ENCODE measurements around the gene CCDC160.
"Not testable (repeated sequence)": the region's sequence is repeated elsewhere in the genome, so short reads cannot be mapped to it uniquely, and the experiment has no call there.

CCDC160 gene
- total RNA-seq, result 0 to 0.12 (median 0) reads per million in 9 experiments

DNA sequence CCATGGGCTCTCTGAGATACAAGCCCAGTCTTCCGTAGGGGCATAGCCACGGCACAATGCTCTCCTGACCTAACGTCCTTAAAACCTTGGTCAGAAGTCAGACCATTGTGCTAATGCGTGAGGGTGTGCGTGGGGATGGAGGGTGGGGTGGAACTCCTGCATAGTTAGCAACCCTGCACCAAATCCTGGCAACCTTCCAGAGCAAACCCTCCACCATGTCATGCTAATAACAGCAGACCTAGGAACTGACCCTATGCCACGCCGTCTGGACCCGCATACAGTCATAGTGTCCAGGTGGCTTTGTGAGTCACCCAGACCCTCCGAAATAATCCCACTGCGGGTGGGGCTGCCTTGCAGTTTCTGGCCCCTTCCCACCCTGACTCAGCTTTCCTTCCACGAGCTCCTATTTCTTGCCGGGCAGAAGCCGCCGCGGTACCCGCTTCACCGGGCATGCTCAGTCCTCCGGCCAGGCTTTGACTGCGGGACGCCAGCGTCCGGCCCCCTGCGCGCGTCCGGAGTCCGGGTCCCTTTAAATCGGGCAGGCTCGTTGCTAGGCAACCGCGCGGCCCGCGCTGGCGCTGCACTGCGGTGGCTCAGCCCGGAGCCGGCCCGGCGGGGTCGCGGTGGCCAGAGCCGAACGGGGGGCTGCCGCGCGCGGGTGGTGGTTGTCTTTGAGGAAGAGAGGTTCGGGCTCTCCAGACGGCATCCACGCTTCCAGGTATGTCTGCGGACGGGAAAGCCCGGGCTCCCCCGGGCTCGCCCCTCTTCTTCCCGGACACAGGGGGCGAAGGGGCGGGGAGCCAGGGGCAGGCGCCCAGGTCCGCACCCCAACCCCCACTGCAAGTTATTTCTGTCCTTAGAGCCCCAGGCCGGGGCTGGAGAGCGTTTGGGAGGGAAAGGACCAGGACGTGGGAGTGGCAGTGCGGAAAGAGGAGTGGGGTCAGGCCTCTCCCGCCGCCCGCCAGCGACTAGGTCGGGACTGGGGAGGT, at the start of gene CCDC160:
Gene CCDC160, plus strand, starts transcription at position 557 of the 989 bp plus-strand sequence. CDS start 7,619 bp downstream, outside the sequence.
- no peak for ATAC-seq (replicated peaks)

DNA sequence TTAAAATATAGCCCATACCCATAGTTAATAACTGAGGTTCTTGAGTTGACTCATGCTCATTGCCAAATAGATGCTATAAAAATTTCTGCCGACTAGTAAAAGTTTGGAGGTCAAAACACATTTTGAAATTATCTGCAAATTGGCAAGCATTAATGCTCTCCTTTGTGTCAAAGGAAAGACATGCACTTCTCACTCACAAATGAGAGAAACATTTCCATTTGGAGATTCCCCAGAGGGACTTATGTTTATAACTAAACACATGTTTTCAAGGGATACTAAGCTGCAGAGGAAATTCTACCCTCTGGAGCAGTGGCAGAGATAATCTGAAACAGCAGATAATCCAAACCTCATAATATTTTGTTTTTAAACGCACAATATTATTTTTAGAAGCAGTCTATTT, 45.7 kb upstream of the CCDC160 start:
- Mint-ChIP-seq H3K9me3 (no peaks in the 10 kb centered on the region), H3K27ac (no peak overlapping the region), H3K4me3 (no peak overlapping the region), H3K4me1 (ENCODE audit: low read depth in 2 of 2) (peaks cover 10 to 15% of the 10 kb centered on the region in 2 donors), H3K27me3 (no peaks in the 10 kb centered on the region), H3K36me3 (ENCODE audit: insufficient read depth) (no peaks in the 10 kb centered on the region)
- ATAC-seq (replicated peaks) (no peak), DNase-seq (no peak)

More for the DNA sequence above, at the start of gene CCDC160:
- peak within 1 kb of the TSS in 1 of 2 donors; percentile 27 for H3K4me3 Mint-ChIP-seq
- no peaks in the 10 kb centered on the region for H3K27me3 Mint-ChIP-seq
- H3K9me3 Mint-ChIP-seq, result no peaks in the 10 kb centered on the region
- no peak for DNase-seq
- H3K27ac Mint-ChIP-seq, result no peak within 1 kb of the TSS
- H3K36me3 Mint-ChIP-seq (ENCODE audit: insufficient read depth), result no peaks in the 10 kb centered on the region
- no peaks in the 10 kb centered on the region for H3K4me1 Mint-ChIP-seq (ENCODE audit: low read depth in 2 of 2)

DNA sequence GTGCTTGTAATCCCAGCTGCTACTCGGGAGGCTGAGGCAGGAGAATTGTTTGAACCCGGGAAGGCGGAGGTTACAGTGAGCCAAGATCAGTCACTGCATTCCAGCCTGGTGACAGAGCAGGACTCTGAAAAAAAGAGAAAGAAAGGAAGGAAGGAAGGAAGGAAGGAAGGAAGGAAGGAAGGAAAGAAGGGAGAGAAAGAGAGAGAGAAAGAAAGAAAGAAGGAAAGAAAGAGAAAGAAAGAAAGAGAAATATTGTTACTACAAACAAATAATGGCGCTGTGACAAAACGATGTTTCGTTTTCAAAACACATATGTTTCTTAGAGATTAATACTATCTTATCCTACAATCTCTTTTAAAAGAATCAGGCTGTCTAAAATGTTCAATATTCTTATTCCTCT, 42.1 kb upstream of the CCDC160 start:
- DNase-seq (no peak), ATAC-seq (replicated peaks) (no peak)
- H3K4me3 Mint-ChIP-seq, result no peak overlapping the region
- no peaks in the 10 kb centered on the region for H3K27me3 Mint-ChIP-seq
- no peaks in the 10 kb centered on the region for H3K36me3 Mint-ChIP-seq (ENCODE audit: insufficient read depth)
- no peaks in the 10 kb centered on the region for H3K9me3 Mint-ChIP-seq
- no peak overlapping the region for H3K27ac Mint-ChIP-seq
- peaks cover 4 to 6% of the 10 kb centered on the region in 2 donors for H3K4me1 Mint-ChIP-seq (ENCODE audit: low read depth in 2 of 2)

DNA sequence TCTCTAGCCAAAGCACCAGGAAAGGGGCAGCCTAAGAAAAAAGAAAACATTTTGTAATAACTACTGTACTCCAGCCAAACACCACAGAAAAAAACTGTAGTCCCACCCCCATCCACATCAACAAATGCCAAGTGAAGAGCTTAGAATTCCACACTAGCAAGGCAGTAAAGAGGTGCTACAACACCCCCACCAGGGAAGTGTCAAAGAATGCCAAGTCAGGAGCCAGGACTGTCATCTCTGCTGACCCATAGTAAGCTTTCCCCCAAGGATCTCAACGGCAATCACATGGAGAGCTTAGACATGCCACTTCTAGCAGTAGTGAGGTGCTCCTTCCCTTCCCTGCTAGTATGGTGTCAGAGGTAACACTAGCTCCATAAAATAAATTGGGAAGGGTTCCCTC, 34.4 kb upstream of the CCDC160 start:
- DNase-seq, result no peak
- Mint-ChIP-seq H3K4me3 (no peak overlapping the region), H3K9me3 (no peaks in the 10 kb centered on the region), H3K27me3 (no peaks in the 10 kb centered on the region), H3K36me3 (ENCODE audit: insufficient read depth) (no peaks in the 10 kb centered on the region), H3K27ac (no peak overlapping the region), H3K4me1 (ENCODE audit: low read depth in 2 of 2) (no peaks in the 10 kb centered on the region)
- no peak for ATAC-seq (replicated peaks)

DNA sequence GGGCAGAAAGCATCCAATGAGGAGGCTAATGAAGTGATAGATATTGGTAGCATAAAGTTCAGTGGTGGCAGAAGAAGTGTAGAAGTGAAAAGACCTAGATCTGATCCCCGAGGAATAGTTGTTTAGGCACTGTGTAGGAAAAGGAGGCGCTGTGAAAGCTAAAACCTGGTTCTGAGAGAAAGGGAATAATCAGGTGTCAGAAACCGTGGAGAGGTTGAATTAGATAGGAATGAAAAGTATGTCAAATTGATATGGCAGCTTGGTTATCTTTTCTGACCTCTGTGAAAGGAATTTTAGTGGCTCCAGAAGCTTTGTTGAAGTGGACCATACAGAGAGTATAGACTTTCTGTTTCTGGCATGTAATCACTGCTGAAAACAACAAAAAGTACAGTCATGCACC, 30.8 kb upstream of the CCDC160 start:
- Mint-ChIP-seq H3K4me3 (no peak overlapping the region), H3K9me3 (no peaks in the 10 kb centered on the region), H3K27me3 (no peaks in the 10 kb centered on the region), H3K36me3 (ENCODE audit: insufficient read depth) (no peaks in the 10 kb centered on the region), H3K27ac (no peak overlapping the region), H3K4me1 (ENCODE audit: low read depth in 2 of 2) (no peaks in the 10 kb centered on the region)
- ATAC-seq (replicated peaks) (no peak), DNase-seq (no peak)

DNA sequence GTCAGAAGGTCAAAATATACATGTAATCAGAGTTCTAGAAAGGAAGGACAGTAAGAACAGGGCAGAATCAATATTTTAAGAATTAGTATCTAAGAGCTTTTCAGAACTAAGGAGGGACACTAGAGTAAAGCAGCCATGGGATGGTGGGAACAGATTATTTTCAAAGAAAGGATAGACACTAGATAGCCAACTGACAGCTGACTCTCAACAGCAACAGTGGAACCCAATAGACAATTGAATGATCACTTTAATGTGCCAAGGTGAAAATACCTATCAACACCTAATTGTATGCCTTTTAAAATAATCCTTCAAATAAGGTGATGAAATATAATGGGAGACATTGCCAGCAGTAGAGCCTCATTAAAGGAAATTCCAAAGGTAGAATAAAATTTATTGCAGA, 26.5 kb upstream of the CCDC160 start:
- ATAC-seq (replicated peaks) (no peak), DNase-seq (no peak)
- Mint-ChIP-seq H3K4me3 (no peak overlapping the region), H3K36me3 (ENCODE audit: insufficient read depth) (no peaks in the 10 kb centered on the region), H3K27me3 (no peaks in the 10 kb centered on the region), H3K4me1 (ENCODE audit: low read depth in 2 of 2) (no peaks in the 10 kb centered on the region), H3K27ac (no peak overlapping the region), H3K9me3 (no peaks in the 10 kb centered on the region)

DNA sequence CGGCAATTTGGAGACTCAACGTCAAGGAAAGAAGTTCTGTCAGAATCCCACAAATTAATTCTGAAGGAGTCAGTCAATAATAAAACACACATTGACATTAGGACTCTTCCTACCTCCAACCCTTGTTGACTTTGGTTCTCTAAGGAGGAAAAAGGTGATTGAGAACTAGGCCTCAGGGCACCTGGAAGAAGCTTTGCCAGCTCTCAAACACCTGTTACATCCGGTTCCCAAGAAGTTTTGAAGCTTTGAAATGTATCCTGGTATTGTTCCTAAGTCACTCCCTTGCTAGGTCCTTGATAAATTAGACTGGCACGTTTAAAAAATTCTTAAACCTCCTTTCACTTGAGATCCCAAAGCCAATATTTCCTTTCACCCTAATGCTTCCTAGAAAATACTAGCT, 1.7 kb upstream of the CCDC160 start:
- no peaks in the 10 kb centered on the region for H3K9me3 Mint-ChIP-seq

DNA sequence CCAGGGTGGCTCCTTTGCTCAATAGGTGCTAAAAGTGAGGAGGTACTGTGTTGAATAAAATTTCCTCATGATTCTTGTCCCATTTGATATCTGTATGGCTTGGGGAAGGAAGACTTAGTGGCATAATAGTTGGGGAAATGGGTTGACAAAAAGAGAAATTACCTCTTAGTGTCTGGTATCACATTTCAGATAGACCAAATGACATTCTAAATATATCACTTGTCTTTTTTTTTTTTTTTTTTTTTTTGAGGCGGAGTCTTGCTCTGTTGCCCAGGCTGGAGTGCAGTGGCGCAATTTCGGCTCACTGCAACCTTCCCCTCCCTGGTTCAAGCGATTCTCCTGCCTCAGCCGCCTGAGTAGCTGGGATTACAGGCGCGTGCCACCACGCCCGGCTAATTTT, 1.2 kb downstream of the CCDC160 start:
- H3K27me3 Mint-ChIP-seq; H3K9me3 Mint-ChIP-seq; H3K4me3 Mint-ChIP-seq; H3K36me3 Mint-ChIP-seq (ENCODE audit: insufficient read depth); ATAC-seq (replicated peaks); DNase-seq; H3K27ac Mint-ChIP-seq; H3K4me1 Mint-ChIP-seq (ENCODE audit: low read depth in 2 of 2): not testable (repeated sequence)

More for the DNA sequence above, 1.7 kb upstream of the CCDC160 start:
- Mint-ChIP-seq H3K27me3 (no peaks in the 10 kb centered on the region), H3K4me3 (no peak overlapping the region), H3K4me1 (ENCODE audit: low read depth in 2 of 2) (no peaks in the 10 kb centered on the region), H3K36me3 (ENCODE audit: insufficient read depth) (no peaks in the 10 kb centered on the region), H3K27ac (no peak overlapping the region)
- no peak for ATAC-seq (replicated peaks)
- no peak for DNase-seq

DNA sequence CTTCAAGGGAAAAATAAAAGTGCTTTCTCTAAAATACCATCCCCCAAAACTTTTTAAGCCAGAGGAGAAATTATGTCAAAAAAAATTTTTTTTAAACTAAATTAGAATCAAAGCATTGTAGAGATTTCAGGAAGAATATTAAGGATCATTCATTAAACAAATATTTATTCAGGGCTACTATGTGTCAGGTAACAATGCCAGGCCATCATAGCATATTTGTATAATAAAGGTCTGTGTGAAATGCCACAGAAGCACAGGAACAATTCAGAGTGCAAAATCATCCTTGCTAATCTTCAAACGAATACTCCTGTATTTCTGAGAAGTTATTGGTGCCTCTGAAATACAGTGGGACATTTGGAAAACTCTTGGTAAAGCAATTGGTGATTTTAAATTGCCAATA, 2.0 kb downstream of the CCDC160 start:
- no peaks in the 10 kb centered on the region for H3K9me3 Mint-ChIP-seq
- no peak overlapping the region for H3K27ac Mint-ChIP-seq
- no peaks in the 10 kb centered on the region for H3K4me1 Mint-ChIP-seq (ENCODE audit: low read depth in 2 of 2)
- ATAC-seq (replicated peaks), result no peak
- no peak overlapping the region for H3K4me3 Mint-ChIP-seq
- DNase-seq, result no peak
- H3K27me3 Mint-ChIP-seq, result no peaks in the 10 kb centered on the region
- no peaks in the 10 kb centered on the region for H3K36me3 Mint-ChIP-seq (ENCODE audit: insufficient read depth)

DNA sequence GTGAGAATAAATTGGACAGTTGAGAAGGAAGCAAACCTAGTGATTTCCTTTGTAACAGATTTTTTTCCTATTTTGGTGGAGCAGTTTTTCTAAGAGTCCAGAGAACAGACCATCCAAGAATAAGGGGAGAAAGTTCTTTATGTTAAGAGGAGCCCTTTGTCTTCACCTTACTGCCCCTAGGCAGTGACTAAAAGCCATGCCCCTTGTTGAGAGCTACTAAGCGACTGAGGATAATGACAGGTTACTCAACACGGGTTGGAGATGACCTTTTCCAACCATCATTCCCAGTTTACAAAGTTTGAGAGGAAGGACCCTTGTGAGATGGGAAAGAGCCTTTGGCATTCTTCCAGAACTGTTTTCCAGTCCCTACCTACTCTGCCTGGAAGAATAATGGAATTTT, 3.2 kb downstream of the CCDC160 start:
- Mint-ChIP-seq H3K36me3 (ENCODE audit: insufficient read depth) (peaks cover 1% of the 10 kb centered on the region), H3K4me3 (no peak overlapping the region), H3K4me1 (ENCODE audit: low read depth in 2 of 2) (no peaks in the 10 kb centered on the region), H3K9me3 (no peaks in the 10 kb centered on the region), H3K27me3 (peaks cover 0 to 2% of the 10 kb centered on the region in 2 donors), H3K27ac (no peak overlapping the region)
- ATAC-seq (replicated peaks), result no peak
- no peak for DNase-seq

DNA sequence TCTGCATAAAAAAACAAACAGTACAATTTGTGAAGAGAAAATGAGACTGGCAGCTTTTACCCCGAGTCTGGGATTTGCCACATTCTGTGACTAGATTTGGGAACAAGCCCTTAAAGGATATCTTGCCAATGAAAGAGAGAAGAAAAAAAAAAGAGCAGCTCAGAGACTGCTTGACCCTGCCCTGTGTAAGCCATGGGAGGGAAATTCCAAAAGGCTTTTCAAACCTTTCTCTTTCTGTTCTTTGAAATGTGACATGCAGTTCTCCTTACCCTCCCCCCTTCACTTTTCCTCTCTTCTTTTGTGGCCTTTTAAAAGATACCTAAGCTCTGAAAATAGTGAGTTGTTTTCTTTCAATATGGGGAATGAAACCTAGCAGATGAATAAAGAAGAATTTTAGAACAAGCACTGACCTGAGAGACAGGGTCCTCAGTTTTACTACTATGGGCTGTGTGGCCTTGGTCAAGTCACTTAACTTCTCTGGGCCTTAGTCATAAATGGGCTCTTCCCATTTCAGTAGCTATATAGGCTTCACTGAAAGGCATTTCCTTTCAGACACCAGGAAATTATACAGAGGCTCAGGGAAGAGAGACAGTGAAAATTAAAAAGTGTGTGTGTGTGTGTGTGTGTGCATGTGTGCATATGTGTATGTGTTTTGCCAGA, 5.1 kb downstream of the CCDC160 start:
- Mint-ChIP-seq H3K27ac (no peak overlapping the region), H3K9me3 (no peaks in the 10 kb centered on the region), H3K36me3 (ENCODE audit: insufficient read depth) (peaks cover 2% of the 10 kb centered on the region), H3K4me1 (ENCODE audit: low read depth in 2 of 2) (no peaks in the 10 kb centered on the region), H3K4me3 (no peak overlapping the region), H3K27me3 (peaks cover 0 to 6% of the 10 kb centered on the region in 2 donors)
- no peak for DNase-seq
- no peak for ATAC-seq (replicated peaks)

DNA sequence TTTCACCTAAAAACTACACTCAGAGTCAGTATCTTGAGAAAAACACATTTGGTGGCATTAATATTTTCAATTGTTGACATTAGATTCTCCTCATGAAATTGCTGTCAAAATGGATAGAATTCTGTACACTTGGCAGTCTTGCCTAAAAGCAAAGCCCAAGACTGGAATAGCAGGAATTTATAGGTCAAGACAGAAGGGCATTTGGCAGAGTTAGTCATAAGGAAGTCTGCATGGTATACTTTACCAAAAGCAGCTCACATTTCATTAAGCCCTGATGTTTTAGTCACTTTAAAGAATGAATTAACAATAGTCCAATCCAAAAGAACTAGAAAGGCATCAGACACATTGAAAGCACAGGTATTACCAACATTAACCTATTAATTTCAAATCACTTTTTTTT, 7.1 kb downstream of the CCDC160 start:
- DNase-seq, result no peak
- no peaks in the 10 kb centered on the region for H3K9me3 Mint-ChIP-seq
- no peaks in the 10 kb centered on the region for H3K4me1 Mint-ChIP-seq (ENCODE audit: low read depth in 2 of 2)

DNA sequence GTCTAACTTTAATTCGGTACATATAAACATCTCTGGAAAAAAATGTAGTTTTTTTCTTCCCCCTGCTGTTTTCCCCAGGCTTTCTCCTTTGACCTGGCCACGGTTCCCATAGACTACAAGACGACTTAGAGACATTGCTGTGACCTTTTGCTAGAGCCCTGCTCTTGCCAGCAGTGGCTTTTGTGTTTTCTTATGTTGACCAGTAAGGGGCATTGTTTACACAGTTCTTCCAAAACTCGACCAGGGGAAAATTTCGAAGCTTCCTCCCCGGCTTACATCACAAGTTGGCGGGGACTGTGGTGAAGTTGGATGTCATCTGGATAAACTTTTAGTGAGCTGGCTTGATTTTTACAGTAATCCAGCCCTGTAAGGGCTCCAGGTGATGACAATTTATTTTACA, 9.3 kb downstream of the CCDC160 start:
- Mint-ChIP-seq H3K4me3 (no peak overlapping the region), H3K27me3 (peaks cover 0 to 6% of the 10 kb centered on the region in 2 donors), H3K9me3 (no peaks in the 10 kb centered on the region), H3K4me1 (ENCODE audit: low read depth in 2 of 2) (no peaks in the 10 kb centered on the region), H3K36me3 (ENCODE audit: insufficient read depth) (peaks cover 2% of the 10 kb centered on the region), H3K27ac (no peak overlapping the region)
- ATAC-seq (replicated peaks) (no peak), DNase-seq (no peak)

More for the DNA sequence above, 7.1 kb downstream of the CCDC160 start:
- Mint-ChIP-seq H3K27ac (no peak overlapping the region), H3K27me3 (peaks cover 0 to 6% of the 10 kb centered on the region in 2 donors), H3K36me3 (ENCODE audit: insufficient read depth) (peaks cover 2% of the 10 kb centered on the region), H3K4me3 (no peak overlapping the region)
- ATAC-seq (replicated peaks), result no peak

DNA sequence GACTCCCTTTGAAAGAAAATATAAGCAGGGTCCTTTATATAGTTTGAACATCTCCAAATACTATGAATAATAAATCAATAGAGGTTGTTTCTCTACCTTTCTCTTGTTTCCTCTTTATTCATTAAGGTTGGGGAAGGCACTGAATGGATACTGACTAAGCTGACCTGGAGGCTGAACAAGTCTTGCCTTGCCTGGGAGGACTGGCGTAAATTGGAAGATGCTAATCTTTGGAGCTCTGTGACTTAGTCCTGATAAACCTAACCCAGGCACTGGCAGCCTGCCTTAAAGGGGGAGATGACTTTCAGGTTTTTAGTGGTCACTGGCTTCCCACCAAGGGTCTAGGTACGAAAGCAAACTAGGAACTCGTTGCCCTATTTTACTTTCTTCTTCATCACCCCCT, 10.5 kb downstream of the CCDC160 start:
- no peak overlapping the region for H3K4me3 Mint-ChIP-seq
- H3K36me3 Mint-ChIP-seq (ENCODE audit: insufficient read depth), result peaks cover 2% of the 10 kb centered on the region
- no peak overlapping the region for H3K27ac Mint-ChIP-seq
- no peak for ATAC-seq (replicated peaks)
- peaks cover 0 to 6% of the 10 kb centered on the region in 2 donors for H3K27me3 Mint-ChIP-seq
- H3K9me3 Mint-ChIP-seq, result no peaks in the 10 kb centered on the region
- no peak for DNase-seq
- H3K4me1 Mint-ChIP-seq (ENCODE audit: low read depth in 2 of 2), result no peaks in the 10 kb centered on the region

All from effector memory CD8-positive, alpha-beta T cell (primary cell).